ENCODE data around the gene ISG20L2.

The ISG20L2 gene

GRCh38 chr1:156692441-156692924 is 36.1 kb downstream of the ISG20L2 start:
- TF ChIP-seq CTCF (IDR thresholded peaks at IDR 0.05; ENCODE audit: borderline replicate concordance, insufficient read depth, low read depth, low read length): no peak
- H3K4me3 ChIP-seq (ENCODE audit: low read depth, low read length): no peak overlapping the region

GRCh38 chr1:156691665-156692440 is 36.7 kb downstream of the ISG20L2 start:
- H3K4me3 ChIP-seq (ENCODE audit: low read depth, low read length): no peak overlapping the region
- no peak for TF ChIP-seq CTCF (IDR thresholded peaks at IDR 0.05; ENCODE audit: borderline replicate concordance, insufficient read depth, low read depth, low read length)

- TF ChIP-seq CTCF (IDR thresholded peaks at IDR 0.05; ENCODE audit: borderline replicate concordance, insufficient read depth, low read depth, low read length): no peak
These were observed 37.4 kb downstream of the ISG20L2 start for GRCh38 chr1:156691191-156691590.

GRCh38 chr1:156690675-156691036 is 37.9 kb downstream of the ISG20L2 start:
- no peak for TF ChIP-seq CTCF (IDR thresholded peaks at IDR 0.05; ENCODE audit: borderline replicate concordance, insufficient read depth, low read depth, low read length)
- no peak overlapping the region for H3K4me3 ChIP-seq (ENCODE audit: low read depth, low read length)

More at GRCh38 chr1:156691191-156691590, 37.4 kb downstream of the ISG20L2 start:
- no peak overlapping the region for H3K4me3 ChIP-seq (ENCODE audit: low read depth, low read length)

GRCh38 chr1:156689953-156690674 is 38.5 kb downstream of the ISG20L2 start:
- TF ChIP-seq CTCF (IDR thresholded peaks at IDR 0.05; ENCODE audit: borderline replicate concordance, insufficient read depth, low read depth, low read length): no peak
- no peak overlapping the region for H3K4me3 ChIP-seq (ENCODE audit: low read depth, low read length)

- H3K4me3 ChIP-seq (ENCODE audit: low read depth, low read length): no peak overlapping the region
- TF ChIP-seq CTCF (IDR thresholded peaks at IDR 0.05; ENCODE audit: borderline replicate concordance, insufficient read depth, low read depth, low read length): peak; percentile 94
These were observed 39.3 kb downstream of the ISG20L2 start for GRCh38 chr1:156689035-156689952.

Measured in GM12875 (cell line).